A549 treated with CORT108297 at 1 μM for 4 hours (cell line): Measurements from ENCODE around the gene P2RY2. TPM values are rescaled to one million over a fixed set of nuclear protein-coding genes. Genes with fewer than 3 reads are reported as not detected.

Experiments used
- total RNA-seq: library from RNA; stranded (reverse); fragments of 200-300 nt; extraction: Qiagen RNA extraction; gene quantifications from 5 replicates; pipeline ENCODE4 v1.2.3, GENCODE V29; 2022

P2RY2 gene
- 8.5 to 12.8 TPM (median 11.4 TPM) in 5 replicates for total RNA-seq

DNA sequence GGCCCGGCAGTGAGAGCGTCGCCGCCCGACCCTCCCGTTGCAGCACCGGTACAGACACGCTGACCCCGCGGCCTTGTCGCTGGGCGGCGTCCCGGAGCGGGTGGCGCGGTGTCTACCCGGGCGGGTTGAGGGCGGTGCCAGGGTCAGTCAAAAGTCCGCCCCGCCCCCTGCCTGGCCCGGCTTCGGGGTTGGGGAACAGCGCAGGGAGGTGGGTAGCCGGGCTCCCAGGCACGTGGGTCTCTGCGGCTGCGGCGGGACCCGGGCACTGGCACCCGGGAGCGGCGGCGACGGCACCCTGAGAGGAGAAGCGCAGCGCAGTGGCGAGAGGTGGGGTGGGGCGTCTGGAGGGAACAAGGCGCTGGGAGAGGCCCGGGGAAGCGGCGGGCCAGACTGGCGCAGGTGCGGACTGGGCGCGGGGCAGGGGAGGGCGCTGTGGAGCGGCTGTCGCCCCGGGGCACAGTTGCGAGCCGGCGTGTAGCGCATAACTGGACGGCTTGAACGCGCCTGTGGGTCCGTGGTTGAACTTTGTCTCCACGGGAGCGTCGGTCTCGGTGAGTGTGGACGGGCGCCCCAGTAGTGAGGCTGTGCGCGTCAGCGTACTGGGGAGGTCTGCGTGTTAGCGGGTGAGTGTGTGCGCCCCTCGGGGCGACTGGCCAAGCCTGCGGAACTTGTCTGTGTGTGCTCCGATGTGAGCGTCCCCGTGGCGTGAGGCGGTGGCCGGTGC, at the start of gene P2RY2:
Gene P2RY2 (plus strand): TSS at position 176 of the 724 bp plus-strand sequence. CDS start 15,879 bp downstream, outside the sequence.

DNA sequence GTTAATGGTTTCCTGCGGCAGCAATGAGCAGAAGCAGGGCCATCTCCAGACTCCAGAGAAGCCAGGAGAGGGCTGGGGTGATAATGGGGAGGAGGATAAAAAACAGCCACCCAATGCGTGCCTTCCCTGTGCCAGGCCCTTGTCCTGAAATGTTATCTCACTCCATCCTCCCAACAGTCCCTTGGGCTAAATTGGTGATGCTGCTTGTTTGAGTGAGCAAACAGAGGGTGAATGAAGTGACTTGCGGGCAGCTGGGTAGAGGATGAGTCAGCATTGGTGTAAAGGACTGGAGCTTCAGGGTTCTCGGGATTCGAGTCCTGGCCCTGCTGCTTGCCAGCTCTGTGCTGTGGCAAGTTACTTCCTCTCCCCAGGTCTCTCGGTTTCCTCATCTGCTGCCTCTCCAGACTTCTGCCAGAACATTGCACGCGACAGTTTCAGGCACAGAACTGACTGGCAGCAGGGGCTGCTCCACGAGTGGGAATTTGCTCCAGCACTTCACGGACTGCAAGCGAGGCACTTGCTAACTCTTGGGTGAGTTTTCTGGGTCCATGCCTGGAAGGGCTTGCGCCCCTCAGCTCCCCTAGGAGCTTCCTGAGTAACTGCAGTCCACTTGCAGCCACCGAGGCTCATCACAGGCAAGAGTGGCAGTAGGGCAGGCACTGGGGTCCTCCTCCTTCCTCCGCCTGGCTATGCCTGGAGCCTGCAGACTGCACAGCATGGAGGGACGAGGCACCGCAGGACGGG, 54.0 kb downstream of the P2RY2 start, which contains the start of gene P2RY6:
Gene P2RY6 (plus strand): TSS at position 403 of the 744 bp plus-strand sequence. CDS start 24,181 bp downstream, outside the sequence.

Other genes with a start within 250 kb of the P2RY2 start
- gene FCHSD2, start 76.0 kb upstream of the P2RY2 start, total RNA-seq, result 8.8 to 11.6 TPM (median 11.0 TPM) in 5 replicates
- 7.3 to 14.5 TPM (median 13.2 TPM) in 5 replicates for gene P2RY6, start 54.1 kb downstream of the P2RY2 start, total RNA-seq
- gene ARHGEF17, start 90.0 kb downstream of the P2RY2 start, total RNA-seq, result 8.4 to 13.9 TPM (median 13.6 TPM) in 5 replicates
- gene RELT, start 158.1 kb downstream of the P2RY2 start, total RNA-seq, result 6.0 to 10.3 TPM (median 9.0 TPM) in 5 replicates